Erythroblast (primary cell): ENCODE measurements around the gene SAMM50.

Experiments used
- GATA1 ChIP-seq: IDR thresholded peaks from 2 replicates; pipeline ENCODE4 v1.6.1; 2011; ENCODE audit warnings: low read depth, mild to moderate bottlenecking, control low read depth, low read length, moderate library complexity
- POLR2A ChIP-seq: IDR thresholded peaks from 2 replicates; pipeline ENCODE4 v1.6.1; 2011; ENCODE audit warnings: mild to moderate bottlenecking, low read length

DNA sequence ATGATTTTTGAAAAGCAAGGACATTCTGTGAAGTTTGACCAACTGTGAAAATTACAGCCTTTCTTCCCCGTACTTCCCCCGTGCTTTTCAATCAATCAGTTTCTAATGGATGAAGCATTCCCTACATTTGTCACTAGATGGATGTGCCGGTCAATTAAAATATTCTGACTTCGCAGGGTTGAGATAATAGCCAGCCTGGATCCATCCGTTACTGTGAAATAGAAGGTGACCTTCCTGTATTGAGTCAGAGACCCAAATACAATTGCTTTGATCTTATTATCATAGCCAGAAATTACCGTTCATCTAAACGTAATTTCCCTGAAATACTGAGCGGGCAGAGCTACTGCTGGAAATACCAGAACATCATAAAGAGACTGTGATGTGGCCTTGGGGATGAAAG is 47.8 kb downstream of the SAMM50 start:
- TF ChIP-seq POLR2A: no peak
- TF ChIP-seq GATA1: no peak
